ENCODE results near the gene SELENON.

SELENON gene

DNA sequence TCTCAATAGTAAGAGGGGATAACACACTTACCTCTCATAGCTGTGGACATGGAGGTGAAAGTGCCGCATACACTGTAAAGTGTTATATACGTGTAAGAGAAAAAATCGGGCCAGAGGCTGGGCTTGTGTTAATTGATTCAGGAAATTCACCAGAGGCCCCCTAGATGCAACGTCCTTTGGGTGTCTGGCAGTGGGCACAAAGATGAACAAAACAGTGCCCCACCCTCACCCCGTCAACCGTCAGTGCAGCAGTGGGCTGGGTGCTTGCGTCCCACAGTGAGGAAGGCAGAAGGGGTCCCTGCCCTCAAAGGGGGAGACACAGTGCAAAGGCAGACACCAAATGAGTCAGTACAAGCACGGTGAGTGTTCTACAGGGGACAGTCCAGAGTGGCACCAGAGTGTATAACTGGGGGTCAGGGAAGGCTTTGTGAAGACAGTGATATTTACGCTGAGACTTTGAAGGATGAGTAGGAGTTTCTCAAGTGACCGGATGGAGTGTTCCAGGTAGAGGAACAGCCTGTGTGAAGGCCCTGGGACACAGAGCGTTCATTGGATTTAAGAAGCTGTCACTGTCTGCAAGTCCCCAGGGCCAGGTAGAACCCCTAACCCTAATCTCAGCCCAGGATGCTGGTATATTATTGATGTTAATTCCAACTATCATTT is 13.2 kb downstream of the SELENON start:
- Histone ChIP-seq H3K9me3 (ENCODE audit: insufficient read depth, low read depth, low read length) (no peaks in the 10 kb centered on the region), H4K91ac (ENCODE audit: low read depth, low read length) (no peak overlapping the region), H3K36me3 (ENCODE audit: control insufficient read depth in 1 of 2, insufficient read depth in 2 of 2, low read length in 2 of 2) (peaks cover 30 to 36% of the 10 kb centered on the region in 2 experiments), H3K4me1 (ENCODE audit: control insufficient read depth in 1 of 2, insufficient read depth in 2 of 2, low read length in 2 of 2) (peaks cover 7 to 8% of the 10 kb centered on the region in 2 experiments), H3K27ac (ENCODE audit: low read depth, low read length) (no peak overlapping the region), H3K27me3 (ENCODE audit: insufficient read depth, low read length) (no peaks in the 10 kb centered on the region), H3K4ac (ENCODE audit: low read depth, low read length) (no peak overlapping the region), H4K12ac (ENCODE audit: low read depth, low read length) (no peak overlapping the region), H3K23ac (ENCODE audit: low read length) (no peak overlapping the region), H2BK5ac (ENCODE audit: low read depth, low read length, poor library complexity) (no peak overlapping the region), H3K4me2 (ENCODE audit: low read length) (no peak overlapping the region), H3K14ac (ENCODE audit: low read length) (no peak overlapping the region), H3K79me1 (ENCODE audit: low read length) (no peaks in the 10 kb centered on the region), H3K4me3 (ENCODE audit: low read depth, low read length) (no peak overlapping the region), H2BK120ac (ENCODE audit: insufficient read depth, low read length, poor library complexity) (no peak overlapping the region), H3K79me2 (ENCODE audit: control insufficient read depth, insufficient read depth, low read length, poor library complexity) (no peaks in the 10 kb centered on the region), H2AFZ (ENCODE audit: insufficient read depth, low read length, poor library complexity) (no peak overlapping the region), H3K18ac (ENCODE audit: low read length) (no peak overlapping the region), H3K9ac (ENCODE audit: low read length) (no peak overlapping the region), H2BK12ac (ENCODE audit: low read length) (no peak overlapping the region), H2AK5ac (ENCODE audit: low read length) (no peak overlapping the region), H4K8ac (ENCODE audit: low read depth, low read length) (no peak overlapping the region)
- no CpG with 5 or more reads among the region's 11 CpGs for WGBS (ENCODE audit: extremely low coverage, insufficient coverage, insufficient read length)
- DNase-seq, result no peak

DNA sequence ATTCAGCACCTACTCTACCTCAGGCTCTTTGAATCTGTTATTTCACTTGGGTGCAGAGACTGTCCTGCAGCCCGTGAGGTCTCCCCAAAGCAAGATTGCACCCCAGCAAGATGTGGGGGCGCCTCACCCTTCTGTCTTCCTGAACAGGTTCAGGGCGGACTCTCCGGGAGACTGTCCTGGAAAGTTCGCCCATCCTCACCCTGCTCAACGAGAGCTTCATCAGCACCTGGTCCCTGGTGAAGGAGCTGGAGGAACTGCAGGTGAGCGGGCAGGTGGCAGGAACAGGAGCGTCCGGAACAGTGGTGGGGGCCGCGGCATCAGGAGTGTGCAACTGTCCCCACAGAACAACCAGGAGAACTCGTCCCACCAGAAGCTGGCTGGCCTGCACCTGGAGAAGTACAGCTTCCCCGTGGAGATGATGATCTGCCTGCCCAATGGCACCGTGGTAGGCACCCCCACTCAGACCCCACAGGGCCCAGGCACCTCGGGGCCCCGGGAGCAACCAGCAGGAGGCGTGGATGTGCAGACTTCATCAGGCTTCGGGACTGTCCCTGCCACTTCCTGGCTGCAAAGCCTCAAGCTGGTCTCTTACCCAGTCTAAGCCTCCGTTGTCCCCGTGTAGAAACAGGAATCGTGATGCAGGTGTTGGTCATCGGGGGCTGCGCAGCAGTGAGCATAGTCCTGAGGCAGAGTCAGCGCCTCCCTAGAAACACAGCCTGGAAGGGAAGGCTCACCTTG is 13.9 kb downstream of the SELENON start:
- H4K8ac ChIP-seq (ENCODE audit: low read depth, low read length), result no peak overlapping the region
- H2BK12ac ChIP-seq (ENCODE audit: low read length), result no peak overlapping the region
- H3K18ac ChIP-seq (ENCODE audit: low read length), result no peak overlapping the region
- no peak overlapping the region for H4K91ac ChIP-seq (ENCODE audit: low read depth, low read length)
- H3K4ac ChIP-seq (ENCODE audit: low read depth, low read length), result no peak overlapping the region
- H3K4me1 ChIP-seq (ENCODE audit: control insufficient read depth in 1 of 2, insufficient read depth in 2 of 2, low read length in 2 of 2), result peaks cover 12 to 13% of the 10 kb centered on the region in 2 experiments
- peaks cover 24 to 32% of the 10 kb centered on the region in 2 experiments for H3K36me3 ChIP-seq (ENCODE audit: control insufficient read depth in 1 of 2, insufficient read depth in 2 of 2, low read length in 2 of 2)
- no peak overlapping the region for H3K4me2 ChIP-seq (ENCODE audit: low read length)
- H2AK5ac ChIP-seq (ENCODE audit: low read length), result no peak overlapping the region
- H3K27me3 ChIP-seq (ENCODE audit: insufficient read depth, low read length), result no peaks in the 10 kb centered on the region
- no peak overlapping the region for H3K4me3 ChIP-seq (ENCODE audit: low read depth, low read length)
- H2AFZ ChIP-seq (ENCODE audit: insufficient read depth, low read length, poor library complexity), result no peak overlapping the region
- WGBS (ENCODE audit: extremely low coverage, insufficient coverage, insufficient read length), result no CpG with 5 or more reads among the region's 24 CpGs
- no peak overlapping the region for H2BK5ac ChIP-seq (ENCODE audit: low read depth, low read length, poor library complexity)
- no peak overlapping the region for H2BK120ac ChIP-seq (ENCODE audit: insufficient read depth, low read length, poor library complexity)
- no peaks in the 10 kb centered on the region for H3K79me2 ChIP-seq (ENCODE audit: control insufficient read depth, insufficient read depth, low read length, poor library complexity)
- no peak overlapping the region for H4K12ac ChIP-seq (ENCODE audit: low read depth, low read length)
- H3K23ac ChIP-seq (ENCODE audit: low read length), result no peak overlapping the region
- DNase-seq, result no peak
- H3K27ac ChIP-seq (ENCODE audit: low read depth, low read length), result no peak overlapping the region
- no peaks in the 10 kb centered on the region for H3K9me3 ChIP-seq (ENCODE audit: insufficient read depth, low read depth, low read length)
- no peak overlapping the region for H3K9ac ChIP-seq (ENCODE audit: low read length)
- no peak overlapping the region for H3K14ac ChIP-seq (ENCODE audit: low read length)
- H3K79me1 ChIP-seq (ENCODE audit: low read length), result peaks cover 5% of the 10 kb centered on the region

DNA sequence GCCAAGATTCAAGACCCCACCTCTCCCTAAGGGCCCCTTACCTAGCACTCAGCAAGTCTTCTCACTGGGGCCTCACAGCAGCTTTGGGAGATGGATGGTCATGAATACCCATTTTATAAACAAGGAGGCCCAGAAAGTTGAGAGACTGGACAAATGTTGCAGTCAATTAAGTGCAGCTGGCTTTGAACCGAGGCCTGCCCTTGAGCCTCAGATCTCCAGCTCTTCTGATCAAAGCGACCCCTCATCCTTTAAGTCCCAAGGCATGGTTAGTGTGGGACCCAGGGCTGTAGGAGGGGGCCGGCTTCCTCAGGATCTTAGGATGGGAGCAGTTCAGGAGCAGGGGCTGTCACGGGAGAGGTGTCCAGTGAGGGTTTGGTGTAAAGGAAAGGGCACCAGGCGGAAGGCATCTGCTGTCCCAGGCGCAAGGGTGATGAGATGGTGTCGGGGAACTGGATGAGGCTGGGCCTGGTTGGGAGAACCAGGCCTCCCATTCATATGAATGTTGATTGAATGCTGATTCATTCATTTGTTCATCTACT is 14.6 kb downstream of the SELENON start:
- H3K27ac ChIP-seq (ENCODE audit: low read depth, low read length), result no peak overlapping the region
- no peak overlapping the region for H4K8ac ChIP-seq (ENCODE audit: low read depth, low read length)
- H2BK5ac ChIP-seq (ENCODE audit: low read depth, low read length, poor library complexity), result no peak overlapping the region
- DNase-seq, result no peak
- no CpG with 5 or more reads among the region's 7 CpGs for WGBS (ENCODE audit: extremely low coverage, insufficient coverage, insufficient read length)
- peaks cover 13 to 14% of the 10 kb centered on the region in 2 experiments for H3K4me1 ChIP-seq (ENCODE audit: control insufficient read depth in 1 of 2, insufficient read depth in 2 of 2, low read length in 2 of 2)
- peaks cover 17 to 25% of the 10 kb centered on the region in 2 experiments for H3K36me3 ChIP-seq (ENCODE audit: control insufficient read depth in 1 of 2, insufficient read depth in 2 of 2, low read length in 2 of 2)
- H3K79me1 ChIP-seq (ENCODE audit: low read length), result peaks cover 9% of the 10 kb centered on the region
- H3K79me2 ChIP-seq (ENCODE audit: control insufficient read depth, insufficient read depth, low read length, poor library complexity), result peaks cover 3% of the 10 kb centered on the region
- no peak overlapping the region for H2BK120ac ChIP-seq (ENCODE audit: insufficient read depth, low read length, poor library complexity)
- H3K4me2 ChIP-seq (ENCODE audit: low read length), result no peak overlapping the region
- no peak overlapping the region for H3K18ac ChIP-seq (ENCODE audit: low read length)
- H3K9me3 ChIP-seq (ENCODE audit: insufficient read depth, low read depth, low read length), result no peaks in the 10 kb centered on the region
- no peak overlapping the region for H3K23ac ChIP-seq (ENCODE audit: low read length)
- H3K9ac ChIP-seq (ENCODE audit: low read length), result no peak overlapping the region
- no peak overlapping the region for H2BK12ac ChIP-seq (ENCODE audit: low read length)
- no peaks in the 10 kb centered on the region for H3K27me3 ChIP-seq (ENCODE audit: insufficient read depth, low read length)
- H4K12ac ChIP-seq (ENCODE audit: low read depth, low read length), result no peak overlapping the region
- no peak overlapping the region for H3K4ac ChIP-seq (ENCODE audit: low read depth, low read length)
- no peak overlapping the region for H2AFZ ChIP-seq (ENCODE audit: insufficient read depth, low read length, poor library complexity)
- H2AK5ac ChIP-seq (ENCODE audit: low read length), result no peak overlapping the region
- H4K91ac ChIP-seq (ENCODE audit: low read depth, low read length), result no peak overlapping the region
- no peak overlapping the region for H3K14ac ChIP-seq (ENCODE audit: low read length)
- no peak overlapping the region for H3K4me3 ChIP-seq (ENCODE audit: low read depth, low read length)

DNA sequence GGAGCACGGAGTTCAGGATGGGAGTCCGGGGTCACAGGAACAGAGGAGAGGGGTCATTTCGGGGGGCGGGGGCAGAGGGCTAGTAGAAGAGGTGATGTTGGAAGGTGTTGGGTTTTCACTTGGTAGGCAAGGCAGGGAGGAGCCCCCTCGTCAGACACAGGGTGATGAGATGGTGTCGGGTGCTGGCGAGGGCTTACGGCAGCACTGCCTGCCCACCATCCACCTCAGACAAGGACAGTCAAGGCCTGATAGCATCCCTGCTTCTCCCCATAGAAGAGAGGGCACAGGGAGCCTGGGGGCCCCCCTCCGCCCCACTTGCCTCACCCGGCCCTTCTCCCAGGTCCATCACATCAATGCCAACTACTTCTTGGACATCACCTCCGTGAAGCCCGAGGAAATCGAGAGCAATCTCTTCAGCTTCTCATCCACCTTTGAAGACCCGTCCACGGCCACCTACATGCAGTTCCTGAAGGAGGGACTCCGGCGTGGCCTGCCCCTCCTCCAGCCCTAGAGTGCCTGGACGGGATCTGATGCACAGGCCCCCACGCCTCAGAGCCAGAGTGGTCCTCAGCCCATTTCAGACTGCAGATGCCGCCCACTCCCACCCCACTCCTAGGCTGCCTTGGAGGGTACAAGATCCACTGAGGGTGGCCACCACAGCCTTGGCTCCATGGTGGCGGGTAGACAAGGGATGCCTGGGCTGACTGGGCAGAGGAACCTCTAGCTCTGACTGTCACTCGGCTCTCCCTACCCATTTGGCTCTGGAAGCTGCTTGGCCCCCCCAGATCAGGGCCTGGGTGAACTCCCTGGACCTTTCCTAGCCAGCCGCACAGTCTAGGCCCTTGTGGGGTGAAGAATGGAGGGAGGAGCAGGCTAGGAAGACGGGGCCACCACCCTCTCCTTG is 15.5 kb downstream of the SELENON start:
- Histone ChIP-seq H2AK5ac (ENCODE audit: low read length) (no peak overlapping the region), H4K8ac (ENCODE audit: low read depth, low read length) (no peak overlapping the region), H3K4me1 (ENCODE audit: control insufficient read depth in 1 of 2, insufficient read depth in 2 of 2, low read length in 2 of 2) (peaks cover 13 to 14% of the 10 kb centered on the region in 2 experiments), H3K14ac (ENCODE audit: low read length) (no peak overlapping the region), H2BK12ac (ENCODE audit: low read length) (no peak overlapping the region), H4K91ac (ENCODE audit: low read depth, low read length) (no peak overlapping the region), H3K79me2 (ENCODE audit: control insufficient read depth, insufficient read depth, low read length, poor library complexity) (peaks cover 10% of the 10 kb centered on the region), H3K36me3 (ENCODE audit: control insufficient read depth in 1 of 2, insufficient read depth in 2 of 2, low read length in 2 of 2) (peaks cover 13 to 19% of the 10 kb centered on the region in 2 experiments), H3K9me3 (ENCODE audit: insufficient read depth, low read depth, low read length) (no peaks in the 10 kb centered on the region), H3K4me2 (ENCODE audit: low read length) (no peak overlapping the region), H3K4ac (ENCODE audit: low read depth, low read length) (no peak overlapping the region), H3K23ac (ENCODE audit: low read length) (no peak overlapping the region), H3K4me3 (ENCODE audit: low read depth, low read length) (no peak overlapping the region), H3K18ac (ENCODE audit: low read length) (no peak overlapping the region), H2AFZ (ENCODE audit: insufficient read depth, low read length, poor library complexity) (no peak overlapping the region), H2BK120ac (ENCODE audit: insufficient read depth, low read length, poor library complexity) (no peak overlapping the region), H2BK5ac (ENCODE audit: low read depth, low read length, poor library complexity) (no peak overlapping the region), H3K9ac (ENCODE audit: low read length) (no peak overlapping the region), H3K79me1 (ENCODE audit: low read length) (peaks cover 16% of the 10 kb centered on the region), H3K27ac (ENCODE audit: low read depth, low read length) (no peak overlapping the region), H3K27me3 (ENCODE audit: insufficient read depth, low read length) (no peaks in the 10 kb centered on the region), H4K12ac (ENCODE audit: low read depth, low read length) (no peak overlapping the region)
- no CpG with 5 or more reads among the region's 24 CpGs for WGBS (ENCODE audit: extremely low coverage, insufficient coverage, insufficient read length)
- DNase-seq, result no peak

Measured in trophoblast cell (in vitro differentiated cells and primary cell).